ENCODE results near the gene ANKLE2. TPM values are rescaled to one million over a fixed set of nuclear protein-coding genes. Genes with fewer than 3 reads are reported as not detected.
A peak's percentile ranks its signal among the peaks of the same experiment; 100 is the strongest.

The ANKLE2 gene
- total and polyA plus RNA-seq, 2 of the 13 experiments (the other 11 are each of a cell fraction or from before 2014, with no cell fraction given) = 35.3 to 37.1 TPM

DNA sequence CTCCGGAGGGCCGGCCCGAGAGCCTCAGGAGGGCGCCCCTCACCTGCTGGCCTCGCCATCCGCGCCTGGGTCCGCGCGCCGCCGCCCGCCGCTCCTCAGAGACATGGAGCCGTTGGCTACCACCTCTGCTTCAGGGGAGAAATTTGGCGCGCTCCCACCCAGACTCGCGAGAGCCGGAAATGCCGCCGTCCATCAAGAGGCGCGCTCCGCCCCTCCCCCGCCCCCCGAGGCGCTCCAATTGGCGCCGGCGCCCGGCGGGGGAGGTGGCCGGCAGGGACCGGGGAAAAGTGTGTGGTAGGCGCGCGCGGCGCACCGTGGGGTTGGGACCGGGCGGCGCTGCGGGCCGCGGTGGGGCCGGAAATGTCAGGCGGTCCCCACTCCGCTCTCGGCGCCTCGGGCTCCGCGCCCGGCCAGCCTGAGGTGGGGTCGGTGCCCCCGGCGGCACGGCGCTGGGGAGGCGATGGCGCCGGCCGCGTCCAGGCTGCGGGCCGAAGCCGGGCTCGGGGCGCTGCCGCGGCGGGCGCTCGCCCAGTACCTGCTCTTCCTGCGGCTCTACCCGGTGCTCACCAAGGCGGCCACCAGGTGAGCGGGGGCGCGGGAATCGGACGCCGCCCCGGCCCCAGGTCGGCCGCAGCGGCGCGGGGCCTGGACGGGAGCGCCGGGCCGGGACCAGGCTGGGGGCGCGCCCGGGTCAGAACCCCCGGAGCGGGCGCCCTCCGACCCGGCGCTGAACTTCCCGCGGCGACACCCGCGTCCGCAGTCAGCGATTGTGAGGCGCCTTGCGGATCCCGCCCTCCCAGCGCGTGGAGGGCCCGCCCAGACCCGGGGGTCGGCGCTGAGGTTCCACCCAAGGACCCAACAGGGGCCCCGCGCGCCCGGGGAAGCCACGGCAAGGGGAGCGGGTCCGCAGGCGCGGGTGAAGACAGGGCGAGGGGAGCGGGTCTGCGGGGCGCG is 74.1 kb downstream of the ANKLE2 start, which contains the start of the genes POLE and PXMP2:
POLE (minus strand) TSS at position 132 of the 954 bp plus-strand sequence; CDS start at position 105, 27 bp downstream.
PXMP2 (plus strand) TSS at position 377 of the 954 bp plus-strand sequence; CDS start at position 461, 84 bp downstream.
- FAIRE-seq (peak; percentile 46), ATAC-seq (peak; percentile 93), DNase-seq (ENCODE audit: low spot score) (peak; percentile 88)
- Histone ChIP-seq H3K79me2 (ENCODE audit: insufficient read depth, low read length) (peaks cover 34% of the 10 kb centered on the region), H3K9ac (ENCODE audit: insufficient read depth, low read depth, low read length) (peak within 1 kb of the TSS; percentile 80), H4K20me1 (ENCODE audit: insufficient read depth, low read length) (peaks cover 6% of the 10 kb centered on the region; the same call in 1 of the 2 replicates), H3K27me3 (ENCODE audit: control insufficient read depth in 1 of 2, insufficient read depth in 2 of 2, low read length in 2 of 2) (no peaks in the 10 kb centered on the region), H2AFZ (ENCODE audit: low read length) (no peak within 1 kb of the TSS), H3K4me2 (ENCODE audit: low read depth, low read length) (peak within 1 kb of the TSS; percentile 57), H3K36me3 (replicated peaks in 1 of 2; ENCODE audit: control insufficient read depth in 1 of 2, insufficient read depth in 2 of 2, low read length in 2 of 2) (0 out of 5 replicates have a peak, but pooled peaks cover 0 to 8% of the 10 kb centered on the region in 2 experiments), H3K27ac (ENCODE audit: extremely low read length, insufficient read depth, low read length) (peak within 1 kb of the TSS; percentile 77), H3K4me1 (ENCODE audit: insufficient read depth, low read length) (peaks cover 25% of the 10 kb centered on the region), H3K4me3 (replicated peaks in 1 of 3; ENCODE audit: insufficient read depth in 1 of 3, low read depth in 2 of 3, low read length in 3 of 3) (peak within 1 kb of the TSS; percentile 69 to 79 (median 78)), H3K9me3 (ENCODE audit: low read length) (no peaks in the 10 kb centered on the region)
- under 1% methylated on average over 33 of the region's 134 CpGs for WGBS (ENCODE audit: low lambda C conversion rate)
- CTCF ChIA-PET (ENCODE audit: low intra/inter-chr PET ratio, low total read pairs) = no interaction called here
- in situ Hi-C loops (cut with HindIII; ENCODE audit: extremely low pct_ligation_motif_present, low pct_unique_long_range_greater_than_20kb) (no loop called here), intact Hi-C loops (cut with micrococcal nuclease; ENCODE audit: unreplicated experiment) (no loop called here)
- no TSS peak for BruUV-seq (replicated peaks)
- POLR2A ChIA-PET = no interaction called here
- peak; percentile 94 for TF ChIP-seq SIN3B (IDR thresholded peaks at IDR 0.05; ENCODE audit: low read length)
- TF ChIP-seq CENPBD1 (CRISPR knock-in tag; IDR thresholded peaks at IDR 0.05; ENCODE audit: borderline replicate concordance, low read depth) = no peak
- peak; percentile 95 for TF ChIP-seq E2F1 (CRISPR knock-in tag; IDR thresholded peaks at IDR 0.05)
- TF ChIP-seq, protein P1, sequence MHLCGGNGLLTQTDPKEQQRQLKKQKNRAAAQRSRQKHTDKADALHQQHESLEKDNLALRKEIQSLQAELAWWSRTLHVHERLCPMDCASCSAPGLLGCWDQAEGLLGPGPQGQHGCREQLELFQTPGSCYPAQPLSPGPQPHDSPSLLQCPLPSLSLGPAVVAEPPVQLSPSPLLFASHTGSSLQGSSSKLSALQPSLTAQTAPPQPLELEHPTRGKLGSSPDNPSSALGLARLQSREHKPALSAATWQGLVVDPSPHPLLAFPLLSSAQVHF (CRISPR knock-in tag; IDR thresholded peaks at IDR 0.05) = peak; percentile 73; the same call in 1 of the 2 replicates
- TF ChIP-seq PHF5A (CRISPR knock-in tag; IDR thresholded peaks at IDR 0.05; ENCODE audit: low read depth, unreplicated experiment) = peak; percentile 55
- TF ChIP-seq, protein P2, sequence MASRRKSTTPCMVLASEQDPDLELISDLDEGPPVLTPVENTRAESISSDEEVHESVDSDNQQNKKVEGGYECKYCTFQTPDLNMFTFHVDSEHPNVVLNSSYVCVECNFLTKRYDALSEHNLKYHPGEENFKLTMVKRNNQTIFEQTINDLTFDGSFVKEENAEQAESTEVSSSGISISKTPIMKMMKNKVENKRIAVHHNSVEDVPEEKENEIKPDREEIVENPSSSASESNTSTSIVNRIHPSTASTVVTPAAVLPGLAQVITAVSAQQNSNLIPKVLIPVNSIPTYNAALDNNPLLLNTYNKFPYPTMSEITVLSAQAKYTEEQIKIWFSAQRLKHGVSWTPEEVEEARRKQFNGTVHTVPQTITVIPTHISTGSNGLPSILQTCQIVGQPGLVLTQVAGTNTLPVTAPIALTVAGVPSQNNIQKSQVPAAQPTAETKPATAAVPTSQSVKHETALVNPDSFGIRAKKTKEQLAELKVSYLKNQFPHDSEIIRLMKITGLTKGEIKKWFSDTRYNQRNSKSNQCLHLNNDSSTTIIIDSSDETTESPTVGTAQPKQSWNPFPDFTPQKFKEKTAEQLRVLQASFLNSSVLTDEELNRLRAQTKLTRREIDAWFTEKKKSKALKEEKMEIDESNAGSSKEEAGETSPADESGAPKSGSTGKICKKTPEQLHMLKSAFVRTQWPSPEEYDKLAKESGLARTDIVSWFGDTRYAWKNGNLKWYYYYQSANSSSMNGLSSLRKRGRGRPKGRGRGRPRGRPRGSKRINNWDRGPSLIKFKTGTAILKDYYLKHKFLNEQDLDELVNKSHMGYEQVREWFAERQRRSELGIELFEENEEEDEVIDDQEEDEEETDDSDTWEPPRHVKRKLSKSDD (CRISPR knock-in tag; IDR thresholded peaks at IDR 0.05; ENCODE audit: low read depth) = 0 out of 2 replicates have a peak, but pooled peaks have one; percentile 18
- no peak for TF ChIP-seq TBX2 (CRISPR knock-in tag; IDR thresholded peaks at IDR 0.05; ENCODE audit: borderline replicate concordance)
- no peak for TF ChIP-seq ZNF766 (CRISPR knock-in tag; IDR thresholded peaks at IDR 0.05; ENCODE audit: borderline replicate concordance)
- TF ChIP-seq NONO (IDR thresholded peaks at IDR 0.05) = no peak
- TF ChIP-seq NONO (CRISPR knock-in tag; conservative IDR thresholded peaks at IDR 0.05) = peak; percentile 68
- TF ChIP-seq GABPA (IDR thresholded peaks at IDR 0.05; ENCODE audit: low read depth, low read length) = peak; percentile 33; the same call in 1 of the 2 replicates
- peak; percentile 57; the same call in 1 of the 2 replicates for TF ChIP-seq GABPA (CRISPR knock-in tag; IDR thresholded peaks at IDR 0.05; ENCODE audit: low read depth)
- peak; percentile 34; the same call in 1 of the 2 replicates for TF ChIP-seq IRF2 (CRISPR knock-in tag; IDR thresholded peaks at IDR 0.05)
- TF ChIP-seq KMT2B (CRISPR knock-in tag; IDR thresholded peaks at IDR 0.05) = peak; percentile 67
- no peak for TF ChIP-seq CBX2 (IDR thresholded peaks at IDR 0.05; ENCODE audit: low read depth, low read length)
- TF ChIP-seq CBX2 (CRISPR knock-in tag; IDR thresholded peaks at IDR 0.05; ENCODE audit: low read depth) = no peak
- no peak; the same call in 1 of the 2 replicates for TF ChIP-seq NFKB2 (CRISPR knock-in tag; IDR thresholded peaks at IDR 0.05; ENCODE audit: borderline replicate concordance)
- peak; percentile 68 for TF ChIP-seq TGIF2 (CRISPR knock-in tag; IDR thresholded peaks at IDR 0.05)
- 0 out of 2 replicates have a peak, but pooled peaks have one; percentile 23 for TF ChIP-seq CHCHD3 (CRISPR knock-in tag; IDR thresholded peaks at IDR 0.05)
